Measurements from ENCODE around the gene TEX11. TPM values are rescaled to one million over a fixed set of nuclear protein-coding genes. Genes with fewer than 3 reads are reported as not detected.
"Not testable (repeated sequence)": the region's sequence is repeated elsewhere in the genome, so short reads cannot be mapped to it uniquely, and the experiment has no call there.

The TEX11 gene
- total RNA-seq, 4 donors from 2014 or later: not detected

- 77% methylated on average over 3 of the region's 3 CpGs for WGBS
- intact Hi-C loops (cut with DNase I): no loop called here
- no peaks in the 10 kb centered on the region for H3K9me3 ChIP-seq
Observed at GRCh38 chrX:70549429-70549828, 359.1 kb downstream of the TEX11 start.

GRCh38 chrX:70535198-70535597, 373.3 kb downstream of the TEX11 start:
- Histone ChIP-seq H3K27ac (replicated peaks in 1 of 4) (no peak overlapping the region), H3K9me3 (no peaks in the 10 kb centered on the region), H3K36me3 (no peaks in the 10 kb centered on the region), H3K27me3 (no peaks in the 10 kb centered on the region), H3K4me3 (no peak overlapping the region), H3K4me1 (no peaks in the 10 kb centered on the region)
- TF ChIP-seq POLR2AphosphoS5 (IDR thresholded peaks at IDR 0.05): no peak
- no peak for TF ChIP-seq CTCF (IDR thresholded peaks at IDR 0.05)
- no peak for TF ChIP-seq POLR2A (IDR thresholded peaks at IDR 0.05; ENCODE audit: low read depth)
- no peak for TF ChIP-seq EP300 (IDR thresholded peaks at IDR 0.05)
- 60% methylated on average over 1 of the region's 1 CpG for WGBS
- intact Hi-C loops (cut with DNase I): no loop called here
- DNase-seq (ENCODE audit: extremely low spot score): no peak

More at GRCh38 chrX:70549429-70549828, 359.1 kb downstream of the TEX11 start:
- no peak for TF ChIP-seq EP300 (IDR thresholded peaks at IDR 0.05)
- TF ChIP-seq POLR2AphosphoS5 (IDR thresholded peaks at IDR 0.05): no peak
- no peak for TF ChIP-seq CTCF (IDR thresholded peaks at IDR 0.05)
- no peak for TF ChIP-seq POLR2A (IDR thresholded peaks at IDR 0.05; ENCODE audit: low read depth)
- Histone ChIP-seq H3K27ac (replicated peaks in 1 of 4) (no peak overlapping the region), H3K4me1 (peaks cover 0 to 3% (median 0%) of the 10 kb centered on the region in 4 donors), H3K36me3 (no peaks in the 10 kb centered on the region), H3K27me3 (no peaks in the 10 kb centered on the region), H3K4me3 (no peak overlapping the region)
- DNase-seq (ENCODE audit: extremely low spot score): no peak

GRCh38 chrX:70527610-70528345, 380.7 kb downstream of the TEX11 start:
- no peaks in the 10 kb centered on the region for H3K27me3 ChIP-seq
- no peak overlapping the region for H3K27ac ChIP-seq (replicated peaks in 1 of 4)
- no peak for TF ChIP-seq CTCF (IDR thresholded peaks at IDR 0.05)
- no peak for TF ChIP-seq EP300 (IDR thresholded peaks at IDR 0.05)
- TF ChIP-seq POLR2AphosphoS5 (IDR thresholded peaks at IDR 0.05): no peak
- TF ChIP-seq POLR2A (IDR thresholded peaks at IDR 0.05; ENCODE audit: low read depth): no peak
- no peak overlapping the region for H3K4me3 ChIP-seq
- no peaks in the 10 kb centered on the region for H3K36me3 ChIP-seq
- no peak for DNase-seq (ENCODE audit: extremely low spot score)
- WGBS: 52% methylated on average over 3 of the region's 3 CpGs
- H3K9me3 ChIP-seq: no peaks in the 10 kb centered on the region
- intact Hi-C loops (cut with DNase I): no loop called here
- H3K4me1 ChIP-seq: no peaks in the 10 kb centered on the region

- Histone ChIP-seq H3K27me3 (no peaks in the 10 kb centered on the region), H3K4me1 (no peaks in the 10 kb centered on the region), H3K4me3 (no peak overlapping the region), H3K9me3 (no peaks in the 10 kb centered on the region), H3K36me3 (no peaks in the 10 kb centered on the region), H3K27ac (replicated peaks in 1 of 4) (no peak overlapping the region)
- DNase-seq (ENCODE audit: extremely low spot score): no peak
- no peak for TF ChIP-seq POLR2A (IDR thresholded peaks at IDR 0.05; ENCODE audit: low read depth)
- no peak for TF ChIP-seq EP300 (IDR thresholded peaks at IDR 0.05)
- TF ChIP-seq CTCF (IDR thresholded peaks at IDR 0.05): no peak
- no peak for TF ChIP-seq POLR2AphosphoS5 (IDR thresholded peaks at IDR 0.05)
- intact Hi-C loops (cut with DNase I): no loop called here
Observed at GRCh38 chrX:70527053-70527452, 381.5 kb downstream of the TEX11 start.

GRCh38 chrX:70525733-70526132, 382.8 kb downstream of the TEX11 start:
- no peaks in the 10 kb centered on the region for H3K36me3 ChIP-seq
- no peaks in the 10 kb centered on the region for H3K4me1 ChIP-seq
- H3K27me3 ChIP-seq: no peaks in the 10 kb centered on the region
- TF ChIP-seq POLR2AphosphoS5 (IDR thresholded peaks at IDR 0.05) (no peak), CTCF (IDR thresholded peaks at IDR 0.05) (no peak), POLR2A (IDR thresholded peaks at IDR 0.05; ENCODE audit: low read depth) (no peak), EP300 (IDR thresholded peaks at IDR 0.05) (no peak)
- no peak overlapping the region for H3K27ac ChIP-seq (replicated peaks in 1 of 4)
- no peak overlapping the region for H3K4me3 ChIP-seq
- 67% methylated on average over 8 of the region's 8 CpGs for WGBS
- DNase-seq (ENCODE audit: extremely low spot score): no peak
- intact Hi-C loops (cut with DNase I): no loop called here
- peaks cover 0 to 6% (median 0%) of the 10 kb centered on the region in 4 donors for H3K9me3 ChIP-seq

GRCh38 chrX:70515692-70516091, 392.8 kb downstream of the TEX11 start:
- H3K36me3 ChIP-seq; H3K27me3 ChIP-seq; H3K4me1 ChIP-seq; DNase-seq (ENCODE audit: extremely low spot score); H3K4me3 ChIP-seq; H3K27ac ChIP-seq (replicated peaks in 1 of 4); intact Hi-C loops (cut with DNase I): not testable (repeated sequence)
- H3K9me3 ChIP-seq: peaks cover 0 to 15% (median 0%) of the 10 kb centered on the region in 4 donors
- 75% methylated on average over 1 of the region's 1 CpG for WGBS

- H3K27me3 ChIP-seq; H3K4me1 ChIP-seq; DNase-seq (ENCODE audit: extremely low spot score); intact Hi-C loops (cut with DNase I); H3K36me3 ChIP-seq; H3K27ac ChIP-seq (replicated peaks in 1 of 4); H3K4me3 ChIP-seq: not testable (repeated sequence)
- 94% methylated on average over 4 of the region's 4 CpGs for WGBS
- peaks cover 0 to 10% (median 0%) of the 10 kb centered on the region in 4 donors for H3K9me3 ChIP-seq
Observed at GRCh38 chrX:70515270-70515669, 393.2 kb downstream of the TEX11 start.

Measured in esophagus muscularis mucosa (tissue), 4 donors.